CD14-positive monocyte (primary cell): ENCODE results near the gene CREG1. TPM values are rescaled to one million over a fixed set of nuclear protein-coding genes. Genes with fewer than 3 reads are reported as not detected.

Experiments
- DNase-seq, 3 donors: peaks; one replicate each; pipeline ENCODE4 v3.0.0-alpha.2; 2011 to 2022
- H2AFZ ChIP-seq: 2 replicates; pipeline ENCODE4 v1.6.0; 2012; ENCODE audit warnings: mild to moderate bottlenecking, low read depth, low read length, inconsistent platforms; ENCODE audit not compliant: insufficient read depth, poor library complexity, severe bottlenecking
- H3K27ac ChIP-seq, 2 donors: 1 replicate in 1 of 2; 2 replicates in 1 of 2; pipeline ENCODE4 v1.5.1; 2012 to 2013; ENCODE audit warnings: low read length in 2 of 2, control low read depth in 1 of 2, inconsistent platforms in 1 of 2, low read depth in 1 of 2, mild to moderate bottlenecking in 1 of 2
- H3K27me3 ChIP-seq, 2 donors: one replicate each; pipeline versions ENCODE4 v1.6.0 to v1.6.1; 2011 to 2013; ENCODE audit warnings: low read length in 2 of 2; ENCODE audit not compliant: control insufficient read depth in 2 of 2, insufficient read depth in 2 of 2
- H3K36me3 ChIP-seq, 2 donors: replicated peaks in 1 of 2; 1 replicate in 1 of 2; 2 replicates in 1 of 2; pipeline versions ENCODE4 v1.5.1 to v1.6.1; 2012 to 2013; ENCODE audit warnings: low read length in 2 of 2, control low read depth in 1 of 2, inconsistent platforms in 1 of 2, mild to moderate bottlenecking in 1 of 2; ENCODE audit not compliant: insufficient read depth in 2 of 2, control insufficient read depth in 1 of 2
- H3K4me1 ChIP-seq, 2 donors: 1 replicate in 1 of 2; 2 replicates in 1 of 2; pipeline versions ENCODE4 v1.5.1 to v1.6.1; 2012 to 2013; ENCODE audit warnings: low read length in 2 of 2, control low read depth in 1 of 2, inconsistent platforms in 1 of 2, mild to moderate bottlenecking in 1 of 2, moderate library complexity in 1 of 2; ENCODE audit not compliant: insufficient read depth in 2 of 2, control insufficient read depth in 1 of 2
- H3K4me2 ChIP-seq: replicated peaks from 2 replicates; pipeline ENCODE3; 2012; ENCODE audit warnings: low read length, moderate library complexity, mild to moderate bottlenecking; ENCODE audit not compliant: poor library complexity, severe bottlenecking; ENCODE audit errors: extremely low read depth
- H3K4me3 ChIP-seq, 3 experiments: fragments of 200-600 bp in 1 of 3; sonication (generic) in 1 of 3; replicated peaks in 1 of 3; 1 replicate in 2 of 3; 2 replicates in 1 of 3; pipeline ENCODE4 v1.5.1; 2011 to 2013; ENCODE audit warnings: low read length in 3 of 3, mild to moderate bottlenecking in 3 of 3, control low read depth in 2 of 3, low read depth in 2 of 3, inconsistent platforms in 1 of 3, moderate library complexity in 1 of 3
- H3K79me2 ChIP-seq: 2 replicates; pipeline ENCODE4 v1.6.0; 2012; ENCODE audit warnings: mild to moderate bottlenecking, control low read depth, inconsistent platforms, low read length, moderate library complexity; ENCODE audit not compliant: insufficient read depth
- H3K9ac ChIP-seq: 2 replicates; pipeline ENCODE4 v1.6.0; 2017; ENCODE audit warnings: low read length, mild to moderate bottlenecking; ENCODE audit not compliant: insufficient read depth, poor library complexity, severe bottlenecking
- H3K9me3 ChIP-seq, 2 donors: replicated peaks in 1 of 2; 1 replicate in 1 of 2; 2 replicates in 1 of 2; pipeline versions ENCODE4 v1.5.1 to v1.6.1; 2012 to 2013; ENCODE audit warnings: low read length in 2 of 2, control low read depth in 1 of 2; ENCODE audit not compliant: control insufficient read depth in 1 of 2, insufficient read depth in 1 of 2
- H4K20me1 ChIP-seq: 2 replicates; pipeline ENCODE4 v1.6.0; 2012; ENCODE audit warnings: mild to moderate bottlenecking, low read length, control low read depth, moderate library complexity; ENCODE audit not compliant: insufficient read depth
- H3K27ac Mint-ChIP-seq, 7 donors: one replicate each; pipeline ENCODE4 v1.8.0; 2020; ENCODE audit warnings: mild to moderate bottlenecking in 7 of 7, mixed read lengths in 7 of 7, moderate library complexity in 6 of 7, inconsistent platforms in 2 of 7
- H3K27me3 Mint-ChIP-seq, 3 donors: one replicate each; pipeline ENCODE4 v1.8.0; 2021 to 2022; ENCODE audit warnings: low read depth in 3 of 3, mild to moderate bottlenecking in 3 of 3, mixed read lengths in 3 of 3, moderate library complexity in 3 of 3, inconsistent platforms in 1 of 3
- H3K36me3 Mint-ChIP-seq, 2 donors: one replicate each; pipeline ENCODE4 v1.8.0; 2020; ENCODE audit warnings: mixed read lengths in 2 of 2, inconsistent platforms in 1 of 2, mild to moderate bottlenecking in 1 of 2
- H3K4me1 Mint-ChIP-seq: one replicate; pipeline ENCODE4 v1.8.0; 2020; ENCODE audit warnings: mild to moderate bottlenecking, mixed read lengths
- H3K4me3 Mint-ChIP-seq, 2 donors: one replicate each; pipeline ENCODE4 v1.8.0; 2020; ENCODE audit warnings: mild to moderate bottlenecking in 2 of 2, mixed read lengths in 2 of 2, moderate library complexity in 1 of 2
- H3K9me3 Mint-ChIP-seq, 7 donors: one replicate each; pipeline ENCODE4 v1.8.0; 2020 to 2022; ENCODE audit warnings: mixed read lengths in 7 of 7, mild to moderate bottlenecking in 6 of 7, moderate library complexity in 6 of 7, inconsistent platforms in 2 of 7
- WGBS: methylation state at CpG from one replicate; pipeline ENCODE4 v1.1.5; 2013; ENCODE audit warnings: missing lambda C conversion rate; ENCODE audit not compliant: insufficient coverage; 5-methylcytosine and 5-hydroxymethylcytosine counted together
- intact Hi-C, 2 donors: fragments of 100-400 bp; cut with micrococcal nuclease; formaldehyde crosslinking; loops; one replicate each; pipeline versions ENCODE4 v1.15.0 to v1.15.1; 2023
- polyA plus RNA-seq, 3 donors: library from polyadenylated mRNA; depleted of rRNA in 1 of 3; unstranded in 2 of 3; stranded (reverse) in 1 of 3; fragments of 300-500 nt in 2 of 3; fragments of >200 nt in 1 of 3; fragmentation: Illumina TruSeq in 2 of 3; gene quantifications; 1 replicate in 2 of 3; 2 replicates in 1 of 3; pipeline ENCODE4 v1.2.3, GENCODE V29; 2012 to 2021
- TF ChIP-seq, protein P1 (sequence below): fragments of 200-600 bp; IDR thresholded peaks from one replicate; pipeline ENCODE4 v1.8.0; 2022; ENCODE audit warnings: antibody characterized with exemption, mild to moderate bottlenecking

The CREG1 gene
- polyA plus RNA-seq, 3 donors: 150 to 309 (median 248) TPM

DNA sequence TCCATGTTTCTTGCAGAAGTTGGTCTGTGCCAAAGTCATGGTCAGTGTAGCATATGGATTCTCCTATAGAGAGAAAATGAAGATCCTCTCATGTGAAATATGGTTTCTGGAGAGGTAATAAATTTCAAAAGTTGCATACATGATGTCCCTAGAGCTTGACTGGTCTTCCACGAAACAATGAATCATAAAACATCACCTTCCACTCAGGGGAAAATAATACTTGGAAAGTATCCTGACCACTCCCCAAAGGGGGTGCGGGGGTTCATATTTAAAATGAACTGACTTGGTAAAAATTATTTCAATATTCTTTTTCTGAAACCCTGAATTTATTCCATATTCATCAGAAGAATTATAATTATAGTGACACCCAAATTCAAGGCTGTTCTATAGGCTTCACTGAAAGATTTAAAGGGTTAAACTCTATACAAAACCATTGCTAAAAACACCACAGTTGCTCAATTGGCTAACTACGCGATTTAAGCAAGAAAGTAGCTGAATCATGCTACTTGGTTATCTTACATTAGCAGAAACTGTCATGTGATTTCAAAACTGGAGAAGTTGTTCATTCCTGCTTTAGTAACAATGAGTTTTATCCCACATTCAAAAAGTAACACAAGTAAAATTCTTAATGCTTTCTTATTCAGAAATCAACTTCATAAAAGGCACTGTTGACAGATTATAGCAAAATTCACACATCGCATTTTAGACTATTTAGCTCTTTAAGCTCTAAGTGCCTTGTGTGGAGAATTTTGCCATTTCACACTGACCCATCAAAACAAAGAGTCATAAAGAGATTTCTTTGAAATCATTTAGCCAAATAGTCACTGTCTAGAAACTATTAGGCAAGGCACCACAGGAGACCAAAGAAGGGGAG, 5.3 kb downstream of the CREG1 start:
- Histone ChIP-seq H3K4me2 (peak overlapping the region; percentile 79), H3K27ac (peak overlapping the region; percentile 90 to 91), H3K4me3 (peak overlapping the region; percentile 8 to 88 (median 37)), H3K79me2 (peaks cover 94% of the 10 kb centered on the region), H3K9me3 (no peaks in the 10 kb centered on the region), H3K4me1 (peaks cover 73 to 80% of the 10 kb centered on the region in 2 donors), H3K36me3 (peaks cover 28 to 45% of the 10 kb centered on the region in 2 donors), H2AFZ (no peak overlapping the region), H3K27me3 (no peaks in the 10 kb centered on the region), H3K9ac (peak overlapping the region; percentile 60), H4K20me1 (peaks cover 10% of the 10 kb centered on the region)
- WGBS: no CpG with 5 or more reads among the region's 5 CpGs
- H3K36me3 Mint-ChIP-seq: peaks cover 34 to 41% of the 10 kb centered on the region in 2 donors
- H3K4me1 Mint-ChIP-seq: peaks cover 66% of the 10 kb centered on the region
- H3K27me3 Mint-ChIP-seq: peaks cover 0 to 2% (median 0%) of the 10 kb centered on the region in 3 donors
- intact Hi-C loops: loop anchor here (10.0 kb wide), 1 partner anchor 323 kb away; the partner anchor contains the start of gene POU2F1 (in 2 of the 2)
- peak overlapping the region; percentile 90 to 100 (median 94) for H3K27ac Mint-ChIP-seq
- H3K9me3 Mint-ChIP-seq: peaks cover 0 to 2% (median 0%) of the 10 kb centered on the region in 7 donors
- TF ChIP-seq, protein P1, sequence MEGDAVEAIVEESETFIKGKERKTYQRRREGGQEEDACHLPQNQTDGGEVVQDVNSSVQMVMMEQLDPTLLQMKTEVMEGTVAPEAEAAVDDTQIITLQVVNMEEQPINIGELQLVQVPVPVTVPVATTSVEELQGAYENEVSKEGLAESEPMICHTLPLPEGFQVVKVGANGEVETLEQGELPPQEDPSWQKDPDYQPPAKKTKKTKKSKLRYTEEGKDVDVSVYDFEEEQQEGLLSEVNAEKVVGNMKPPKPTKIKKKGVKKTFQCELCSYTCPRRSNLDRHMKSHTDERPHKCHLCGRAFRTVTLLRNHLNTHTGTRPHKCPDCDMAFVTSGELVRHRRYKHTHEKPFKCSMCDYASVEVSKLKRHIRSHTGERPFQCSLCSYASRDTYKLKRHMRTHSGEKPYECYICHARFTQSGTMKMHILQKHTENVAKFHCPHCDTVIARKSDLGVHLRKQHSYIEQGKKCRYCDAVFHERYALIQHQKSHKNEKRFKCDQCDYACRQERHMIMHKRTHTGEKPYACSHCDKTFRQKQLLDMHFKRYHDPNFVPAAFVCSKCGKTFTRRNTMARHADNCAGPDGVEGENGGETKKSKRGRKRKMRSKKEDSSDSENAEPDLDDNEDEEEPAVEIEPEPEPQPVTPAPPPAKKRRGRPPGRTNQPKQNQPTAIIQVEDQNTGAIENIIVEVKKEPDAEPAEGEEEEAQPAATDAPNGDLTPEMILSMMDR: no peak
- peak; percentile 73 to 95 (median 90) for DNase-seq
- H3K4me3 Mint-ChIP-seq: peak overlapping the region; percentile 66 to 84

DNA sequence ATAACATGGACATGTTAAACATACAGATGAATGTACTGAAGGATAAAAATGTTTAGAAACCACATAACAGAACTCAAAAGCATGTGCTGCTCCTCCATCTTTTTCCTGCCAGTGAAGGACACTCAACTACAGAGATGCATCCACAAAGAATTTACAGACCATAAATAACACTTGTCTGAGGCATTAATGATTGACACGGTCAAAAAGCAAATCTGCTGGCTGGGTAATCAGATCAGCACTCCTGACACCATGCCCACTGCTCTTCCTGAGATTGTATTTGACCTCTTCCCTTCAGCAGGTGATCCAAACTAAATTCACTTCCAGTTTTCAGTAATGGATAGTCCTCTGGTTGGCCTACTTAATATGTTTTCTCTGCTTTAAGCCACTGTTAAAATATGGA, 6.6 kb downstream of the CREG1 start:
- Histone ChIP-seq H3K9ac (no peak overlapping the region), H3K4me2 (no peak overlapping the region), H3K4me1 (peaks cover 74 to 81% of the 10 kb centered on the region in 2 donors), H4K20me1 (peaks cover 7% of the 10 kb centered on the region), H3K27me3 (no peaks in the 10 kb centered on the region), H2AFZ (no peak overlapping the region), H3K36me3 (peaks cover 29 to 48% of the 10 kb centered on the region in 2 donors), H3K9me3 (no peaks in the 10 kb centered on the region), H3K4me3 (no peak overlapping the region), H3K79me2 (peaks cover 83% of the 10 kb centered on the region), H3K27ac (no peak overlapping the region)
- no peak for DNase-seq
- H3K4me3 Mint-ChIP-seq: no peak overlapping the region
- peaks cover 0 to 2% (median 0%) of the 10 kb centered on the region in 3 donors for H3K27me3 Mint-ChIP-seq
- 100% methylated on average over 1 of the region's 1 CpG for WGBS
- no peaks in the 10 kb centered on the region for H3K9me3 Mint-ChIP-seq
- H3K36me3 Mint-ChIP-seq: peaks cover 38 to 48% of the 10 kb centered on the region in 2 donors
- TF ChIP-seq, protein P1: no peak
- H3K4me1 Mint-ChIP-seq: peaks cover 68% of the 10 kb centered on the region
- intact Hi-C loops: loop anchor here (10.0 kb wide), 1 partner anchor 322 kb away; the partner anchor contains the start of gene POU2F1 (in 2 of the 2)
- H3K27ac Mint-ChIP-seq: peak overlapping the region in 6 of 7 donors; percentile 30 to 93 (median 45)
